Stimulated activated CD8-positive, alpha-beta memory T cell treated with anti-CD3 and anti-CD28 coated beads, Interleukin-7, amount 100 ng/mL, for 1 hour (primary cell): ENCODE results near the gene CD38.
"Not testable (repeated sequence)": the region's sequence is repeated elsewhere in the genome, so short reads cannot be mapped to it uniquely, and the experiment has no call there.

Experiments
- DNase-seq, 2 donors: peaks; one replicate each; pipeline ENCODE4 v3.0.0-alpha.2; 2020; ENCODE audit warnings: low read depth in 2 of 2

Gene CD38

GRCh38 chr4:15762460-15762859 lies 15.7 kb upstream of the CD38 start:
- DNase-seq, result not testable (repeated sequence)

GRCh38 chr4:15765391-15765790 lies 12.7 kb upstream of the CD38 start:
- DNase-seq, result no peak

GRCh38 chr4:15765910-15766697 lies 12.0 kb upstream of the CD38 start:
- peak in 1 of 2 donors; percentile 13 for DNase-seq

- no peak for DNase-seq
Observed at GRCh38 chr4:15766821-15767220, 11.3 kb upstream of the CD38 start.

GRCh38 chr4:15769202-15769601 lies 8.9 kb upstream of the CD38 start:
- DNase-seq, result no peak

- no peak for DNase-seq
Observed at GRCh38 chr4:15771216-15772058, 6.7 kb upstream of the CD38 start.

- no peak for DNase-seq
Observed at GRCh38 chr4:15774020-15774420, 4.1 kb upstream of the CD38 start.

- no peak for DNase-seq
Observed at GRCh38 chr4:15776871-15777648, 1.1 kb upstream of the CD38 start.

GRCh38 chr4:15777697-15778288 lies 335 bp upstream of the CD38 start:
- DNase-seq, result no peak

- DNase-seq, result no peak
Observed at GRCh38 chr4:15779306-15779705, 1.2 kb downstream of the CD38 start.

- no peak for DNase-seq
Observed at GRCh38 chr4:15779809-15780208, 1.7 kb downstream of the CD38 start.

- DNase-seq, result no peak
Observed at GRCh38 chr4:15781427-15782095, 3.4 kb downstream of the CD38 start.

- no peak for DNase-seq
Observed at GRCh38 chr4:15783676-15784075, 5.5 kb downstream of the CD38 start.

- DNase-seq, result no peak
Observed at GRCh38 chr4:15784959-15785634, 7.0 kb downstream of the CD38 start.

- DNase-seq, result no peak
Observed at GRCh38 chr4:15786743-15787142, 8.6 kb downstream of the CD38 start.

- no peak for DNase-seq
Observed at GRCh38 chr4:15792974-15793373, 14.8 kb downstream of the CD38 start.

GRCh38 chr4:15793506-15794363 lies 15.6 kb downstream of the CD38 start:
- DNase-seq, result no peak

- DNase-seq, result no peak
Observed at GRCh38 chr4:15794426-15794825, 16.3 kb downstream of the CD38 start.

- no peak for DNase-seq
Observed at GRCh38 chr4:15794905-15795304, 16.8 kb downstream of the CD38 start.

- no peak for DNase-seq
Observed at GRCh38 chr4:15797320-15797719, 19.2 kb downstream of the CD38 start.
